ENCODE results near the gene PCSK1N. TPM values are rescaled to one million over a fixed set of nuclear protein-coding genes. Genes with fewer than 3 reads are reported as not detected.

PCSK1N gene
- total and polyA plus RNA-seq, 7 donors: 0.44 TPM; not detected in 6

- Histone ChIP-seq H3K4me3 (no peak overlapping the region), H3K9me3 (no peaks in the 10 kb centered on the region), H3K27me3 (ENCODE audit: insufficient read depth in 3 of 3, low read length in 2 of 3) (peaks cover 0 to 3% (median 0%) of the 10 kb centered on the region in 3 donors), H3K4me1 (no peaks in the 10 kb centered on the region), H3K27ac (no peak overlapping the region), H3K36me3 (ENCODE audit: insufficient read depth in 1 of 2, low read depth in 1 of 2) (peaks cover 0 to 58% of the 10 kb centered on the region in 2 donors)
- intact Hi-C loops (cut with DNase I): no loop called here
- no peak for ATAC-seq
- 91 to 96% (median 93%) methylated on average over 17 to 18 of the region's 18 CpGs for WGBS, 3 donors
- no peak for DNase-seq
- TF ChIP-seq CTCF (IDR thresholded peaks at IDR 0.05): no peak
These were observed 19.2 kb downstream of the PCSK1N start for GRCh38 chrX:48816014-48816810.

DNA sequence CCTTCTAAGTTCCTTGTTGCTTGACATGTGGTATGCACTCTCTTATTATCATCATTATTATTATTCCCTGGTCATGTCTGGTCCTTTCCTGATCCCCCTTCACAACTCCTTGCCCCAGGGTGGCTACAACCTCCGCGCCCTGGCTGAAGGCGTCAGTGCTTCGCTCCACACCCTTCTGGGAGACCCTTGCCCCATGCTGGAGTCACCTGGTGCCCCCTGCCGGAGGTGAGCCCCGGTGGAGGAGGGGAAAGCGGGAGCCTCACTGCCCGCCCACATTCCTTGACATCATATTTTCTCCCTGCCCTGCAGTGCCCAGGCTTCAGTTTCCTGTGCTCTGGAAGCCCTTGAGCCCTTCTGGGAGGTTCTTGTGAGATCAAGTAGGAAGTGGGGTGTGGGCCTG, 20.1 kb downstream of the PCSK1N start:
- no peak overlapping the region for H3K4me3 ChIP-seq
- WGBS, 3 donors: 86 to 91% (median 88%) methylated on average over 8 of the region's 8 CpGs
- no peak for TF ChIP-seq CTCF (IDR thresholded peaks at IDR 0.05)
- no peaks in the 10 kb centered on the region for H3K9me3 ChIP-seq
- intact Hi-C loops (cut with DNase I): no loop called here
- no peaks in the 10 kb centered on the region for H3K4me1 ChIP-seq
- peaks cover 0 to 58% of the 10 kb centered on the region in 2 donors for H3K36me3 ChIP-seq (ENCODE audit: insufficient read depth in 1 of 2, low read depth in 1 of 2)
- DNase-seq: no peak
- no peak overlapping the region for H3K27ac ChIP-seq
- peaks cover 0 to 3% (median 0%) of the 10 kb centered on the region in 3 donors for H3K27me3 ChIP-seq (ENCODE audit: insufficient read depth in 3 of 3, low read length in 2 of 3)
- ATAC-seq: no peak

GRCh38 chrX:48814722-48815121, 20.7 kb downstream of the PCSK1N start:
- Histone ChIP-seq H3K4me3 (no peak overlapping the region), H3K9me3 (no peaks in the 10 kb centered on the region), H3K27me3 (ENCODE audit: insufficient read depth in 3 of 3, low read length in 2 of 3) (peaks cover 0 to 3% (median 0%) of the 10 kb centered on the region in 3 donors), H3K4me1 (no peaks in the 10 kb centered on the region), H3K27ac (no peak overlapping the region), H3K36me3 (ENCODE audit: insufficient read depth in 1 of 2, low read depth in 1 of 2) (peaks cover 0 to 61% of the 10 kb centered on the region in 2 donors)
- DNase-seq (no peak), ATAC-seq (no peak)
- intact Hi-C loops (cut with DNase I): no loop called here
- TF ChIP-seq CTCF (IDR thresholded peaks at IDR 0.05): no peak
- 87 to 95% (median 92%) methylated on average over 4 to 8 of the region's 8 CpGs for WGBS, 3 donors

- no peak overlapping the region for H3K4me3 ChIP-seq
- ATAC-seq (no peak), DNase-seq (no peak)
- 91 to 97% (median 96%) methylated on average over 8 of the region's 8 CpGs for WGBS, 3 donors
- H3K4me1 ChIP-seq: no peaks in the 10 kb centered on the region
- peaks cover 0 to 56% of the 10 kb centered on the region in 2 donors for H3K36me3 ChIP-seq (ENCODE audit: insufficient read depth in 1 of 2, low read depth in 1 of 2)
- no peak for TF ChIP-seq CTCF (IDR thresholded peaks at IDR 0.05)
- intact Hi-C loops (cut with DNase I): no loop called here
- peaks cover 0 to 3% (median 0%) of the 10 kb centered on the region in 3 donors for H3K27me3 ChIP-seq (ENCODE audit: insufficient read depth in 3 of 3, low read length in 2 of 3)
- H3K9me3 ChIP-seq: no peaks in the 10 kb centered on the region
- H3K27ac ChIP-seq: no peak overlapping the region
These were observed 21.8 kb downstream of the PCSK1N start for GRCh38 chrX:48813644-48814043.
